Lung (tissue), 12 donors: ENCODE results near the gene NEURL1B. TPM values are rescaled to one million over a fixed set of nuclear protein-coding genes. Genes with fewer than 3 reads are reported as not detected.

Source experiments
- ATAC-seq: fragments of 200-7000 bp; cut with Tn5 transposase; one replicate; pipeline ENCODE4 v1.9.1; 2020; ENCODE audit warnings: moderate number of reproducible peaks; ENCODE audit not compliant: insufficient read depth, low FRiP score
- DNase-seq, 3 donors: peaks; one replicate each; pipeline ENCODE4 v3.0.0-alpha.2; 2013 to 2017
- H3K27ac ChIP-seq, 2 donors: one replicate each; pipeline ENCODE4 v1.5.1; 2013; ENCODE audit warnings: mild to moderate bottlenecking in 2 of 2, moderate library complexity in 2 of 2, control low read depth in 1 of 2, inconsistent platforms in 1 of 2, low read depth in 1 of 2, low read length in 1 of 2
- H3K27me3 ChIP-seq, 3 donors: one replicate each; pipeline ENCODE4 v1.5.1; 2013; ENCODE audit warnings: low read length in 2 of 3; ENCODE audit not compliant: control insufficient read depth in 3 of 3, insufficient read depth in 3 of 3
- H3K36me3 ChIP-seq, 4 donors: one replicate each; pipeline ENCODE4 v1.5.1; 2013; ENCODE audit warnings: low read length in 4 of 4, mild to moderate bottlenecking in 1 of 4, moderate library complexity in 1 of 4; ENCODE audit not compliant: control insufficient read depth in 4 of 4, insufficient read depth in 4 of 4
- H3K4me1 ChIP-seq, 5 donors: one replicate each; pipeline ENCODE4 v1.5.1; 2013; ENCODE audit warnings: low read length in 5 of 5, mild to moderate bottlenecking in 2 of 5, moderate library complexity in 1 of 5; ENCODE audit not compliant: control insufficient read depth in 5 of 5, insufficient read depth in 5 of 5
- H3K4me3 ChIP-seq: one replicate; pipeline ENCODE4 v1.5.1; 2013; ENCODE audit warnings: mild to moderate bottlenecking, control low read depth, moderate library complexity
- H3K9ac ChIP-seq, 2 donors: one replicate each; pipeline ENCODE4 v1.5.1; 2013; ENCODE audit warnings: low read length in 2 of 2, control low read depth in 1 of 2; ENCODE audit not compliant: insufficient read depth in 1 of 2
- H3K9me3 ChIP-seq, 4 donors: one replicate each; pipeline ENCODE4 v1.5.1; 2013; ENCODE audit warnings: low read length in 3 of 4, mild to moderate bottlenecking in 1 of 4, moderate library complexity in 1 of 4; ENCODE audit not compliant: control insufficient read depth in 4 of 4, insufficient read depth in 3 of 4
- CTCF ChIP-seq: IDR thresholded peaks from 2 replicates; pipeline ENCODE4 v1.5.1; 2012; ENCODE audit warnings: mild to moderate bottlenecking; ENCODE audit errors: control extremely low read depth, extremely low read depth
- WGBS, 2 donors: extraction: QIAGEN DNeasy Blood & Tissue Kit; methylation state at CpG; one replicate each; pipeline ENCODE4 v1.1.7; 2013; 5-methylcytosine and 5-hydroxymethylcytosine counted together
- polyA plus RNA-seq, 2 donors: library from polyadenylated mRNA; stranded (reverse); fragments of 200-250 nt; gene quantifications; one replicate each; pipeline ENCODE4 v1.2.1, GENCODE V29; 2013
- total RNA-seq, 2 donors: library from RNA; depleted of rRNA in 1 of 2; stranded (reverse); fragments of >200 nt in 1 of 2; gene quantifications; one replicate each; pipeline ENCODE4 v1.2.1, GENCODE V29; 2014 to 2021
- donor health status: control.
- donor health status: control.
- donor health status: Bipolar disorder and iron deficiency.
- donor health status: healthy.
- donor health status: DM: yes; HTN: yes; CAD: no.

NEURL1B gene
- total and polyA plus RNA-seq, 4 donors, result 5.1 to 26.4 (median 11.8) TPM

GRCh38 chr5:172690258-172691075 is 49.4 kb downstream of the NEURL1B start:
- Histone ChIP-seq H3K4me1 (peaks cover 9 to 20% (median 12%) of the 10 kb centered on the region in 5 donors), H3K27ac (peak overlapping the region in 1 of 2 donors; percentile 1)
- DNase-seq, result no peak

GRCh38 chr5:172691886-172692285 is 50.8 kb downstream of the NEURL1B start:
- DNase-seq, result no peak
- Histone ChIP-seq H3K4me3 (no peak overlapping the region), H3K9ac (no peak overlapping the region), H3K36me3 (peaks cover 0 to 5% (median 1%) of the 10 kb centered on the region in 4 donors), H3K27me3 (no peaks in the 10 kb centered on the region), H3K9me3 (no peaks in the 10 kb centered on the region), H3K27ac (no peak overlapping the region), H3K4me1 (peaks cover 9 to 28% (median 14%) of the 10 kb centered on the region in 5 donors)
- 95 to 96% methylated on average over 7 of the region's 7 CpGs for WGBS, 2 donors
- ATAC-seq, result no peak
- TF ChIP-seq CTCF, result no peak

More at GRCh38 chr5:172690258-172691075, 49.4 kb downstream of the NEURL1B start:
- no peaks in the 10 kb centered on the region for H3K9me3 ChIP-seq
- TF ChIP-seq CTCF, result no peak
- H3K36me3 ChIP-seq, result peaks cover 0 to 5% (median 3%) of the 10 kb centered on the region in 4 donors
- no peak overlapping the region for H3K4me3 ChIP-seq
- no peak for ATAC-seq
- no peak overlapping the region for H3K9ac ChIP-seq
- WGBS, 2 donors, result 89 to 91% methylated on average over 24 of the region's 24 CpGs
- H3K27me3 ChIP-seq, result no peaks in the 10 kb centered on the region

GRCh38 chr5:172692451-172692850 is 51.4 kb downstream of the NEURL1B start:
- Histone ChIP-seq H3K27me3 (no peaks in the 10 kb centered on the region), H3K4me1 (peaks cover 9 to 32% (median 14%) of the 10 kb centered on the region in 5 donors), H3K36me3 (peaks cover 0 to 5% (median under 1%) of the 10 kb centered on the region in 4 donors), H3K27ac (no peak overlapping the region), H3K9me3 (no peaks in the 10 kb centered on the region), H3K9ac (no peak overlapping the region), H3K4me3 (no peak overlapping the region)
- no peak for DNase-seq
- TF ChIP-seq CTCF, result no peak
- ATAC-seq, result no peak
- 65 to 81% methylated on average over 6 of the region's 6 CpGs for WGBS, 2 donors
